ENCODE measurements around the gene CENPU. TPM values are rescaled to one million over a fixed set of nuclear protein-coding genes. Genes with fewer than 3 reads are reported as not detected.

CENPU gene
- polyA plus RNA-seq, 1 donor from 2014 or later, result 13.0 TPM

DNA sequence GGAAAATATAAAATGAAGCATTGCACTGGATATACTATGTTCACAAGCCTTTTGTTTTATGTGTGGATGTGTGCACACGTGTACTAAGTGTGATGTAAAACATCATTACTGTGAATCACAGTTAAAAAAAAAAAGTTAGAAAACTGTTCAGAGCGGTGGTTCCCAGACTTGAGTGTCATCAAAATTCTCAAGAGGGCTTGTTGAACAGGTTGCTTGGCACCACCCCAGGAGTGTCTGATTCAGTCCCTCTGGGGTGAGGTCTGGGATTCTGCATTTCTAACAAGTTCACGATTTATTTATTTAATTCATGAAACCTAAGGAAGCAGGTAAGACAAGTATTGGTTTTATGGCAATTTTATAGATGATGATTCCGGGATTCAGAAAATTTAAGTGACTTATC lies 1.8 kb downstream of the CENPU start:
- no peak overlapping the region for H2AFZ ChIP-seq (ENCODE audit: low read depth, low read length)
- no peak overlapping the region for H3K4me2 ChIP-seq (ENCODE audit: low read length)
- no peak overlapping the region for H3K27ac ChIP-seq (ENCODE audit: low read length)
- H3K79me2 ChIP-seq (replicated peaks; ENCODE audit: insufficient read depth, low read length), result peaks cover 20% of the 10 kb centered on the region
- no peaks in the 10 kb centered on the region for H3K36me3 ChIP-seq (ENCODE audit: insufficient read depth, low read length)
- no peak overlapping the region for H3K4me3 ChIP-seq (ENCODE audit: low read length)
- no peaks in the 10 kb centered on the region for H4K20me1 ChIP-seq (ENCODE audit: insufficient read depth)
- H3F3A ChIP-seq (ENCODE audit: insufficient read depth, low read length, poor library complexity, severe bottlenecking), result no peaks in the 10 kb centered on the region
- no peak for TF ChIP-seq POLR2AphosphoS5 (IDR thresholded peaks at IDR 0.05)
- TF ChIP-seq, protein P1, sequence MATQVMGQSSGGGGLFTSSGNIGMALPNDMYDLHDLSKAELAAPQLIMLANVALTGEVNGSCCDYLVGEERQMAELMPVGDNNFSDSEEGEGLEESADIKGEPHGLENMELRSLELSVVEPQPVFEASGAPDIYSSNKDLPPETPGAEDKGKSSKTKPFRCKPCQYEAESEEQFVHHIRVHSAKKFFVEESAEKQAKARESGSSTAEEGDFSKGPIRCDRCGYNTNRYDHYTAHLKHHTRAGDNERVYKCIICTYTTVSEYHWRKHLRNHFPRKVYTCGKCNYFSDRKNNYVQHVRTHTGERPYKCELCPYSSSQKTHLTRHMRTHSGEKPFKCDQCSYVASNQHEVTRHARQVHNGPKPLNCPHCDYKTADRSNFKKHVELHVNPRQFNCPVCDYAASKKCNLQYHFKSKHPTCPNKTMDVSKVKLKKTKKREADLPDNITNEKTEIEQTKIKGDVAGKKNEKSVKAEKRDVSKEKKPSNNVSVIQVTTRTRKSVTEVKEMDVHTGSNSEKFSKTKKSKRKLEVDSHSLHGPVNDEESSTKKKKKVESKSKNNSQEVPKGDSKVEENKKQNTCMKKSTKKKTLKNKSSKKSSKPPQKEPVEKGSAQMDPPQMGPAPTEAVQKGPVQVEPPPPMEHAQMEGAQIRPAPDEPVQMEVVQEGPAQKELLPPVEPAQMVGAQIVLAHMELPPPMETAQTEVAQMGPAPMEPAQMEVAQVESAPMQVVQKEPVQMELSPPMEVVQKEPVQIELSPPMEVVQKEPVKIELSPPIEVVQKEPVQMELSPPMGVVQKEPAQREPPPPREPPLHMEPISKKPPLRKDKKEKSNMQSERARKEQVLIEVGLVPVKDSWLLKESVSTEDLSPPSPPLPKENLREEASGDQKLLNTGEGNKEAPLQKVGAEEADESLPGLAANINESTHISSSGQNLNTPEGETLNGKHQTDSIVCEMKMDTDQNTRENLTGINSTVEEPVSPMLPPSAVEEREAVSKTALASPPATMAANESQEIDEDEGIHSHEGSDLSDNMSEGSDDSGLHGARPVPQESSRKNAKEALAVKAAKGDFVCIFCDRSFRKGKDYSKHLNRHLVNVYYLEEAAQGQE (IDR thresholded peaks at IDR 0.05; ENCODE audit: borderline replicate concordance), result no peak
- no peak for TF ChIP-seq EP300 (conservative IDR thresholded peaks at IDR 0.05; ENCODE audit: poor library complexity, severe bottlenecking)
- no peak for TF ChIP-seq MXI1 (conservative IDR thresholded peaks at IDR 0.05; ENCODE audit: poor library complexity, severe bottlenecking)
- no peak for TF ChIP-seq SMC3 (conservative IDR thresholded peaks at IDR 0.05; ENCODE audit: poor library complexity)
- no peak for TF ChIP-seq TAF1 (IDR thresholded peaks at IDR 0.05; ENCODE audit: low read depth)
- TF ChIP-seq, protein P2, sequence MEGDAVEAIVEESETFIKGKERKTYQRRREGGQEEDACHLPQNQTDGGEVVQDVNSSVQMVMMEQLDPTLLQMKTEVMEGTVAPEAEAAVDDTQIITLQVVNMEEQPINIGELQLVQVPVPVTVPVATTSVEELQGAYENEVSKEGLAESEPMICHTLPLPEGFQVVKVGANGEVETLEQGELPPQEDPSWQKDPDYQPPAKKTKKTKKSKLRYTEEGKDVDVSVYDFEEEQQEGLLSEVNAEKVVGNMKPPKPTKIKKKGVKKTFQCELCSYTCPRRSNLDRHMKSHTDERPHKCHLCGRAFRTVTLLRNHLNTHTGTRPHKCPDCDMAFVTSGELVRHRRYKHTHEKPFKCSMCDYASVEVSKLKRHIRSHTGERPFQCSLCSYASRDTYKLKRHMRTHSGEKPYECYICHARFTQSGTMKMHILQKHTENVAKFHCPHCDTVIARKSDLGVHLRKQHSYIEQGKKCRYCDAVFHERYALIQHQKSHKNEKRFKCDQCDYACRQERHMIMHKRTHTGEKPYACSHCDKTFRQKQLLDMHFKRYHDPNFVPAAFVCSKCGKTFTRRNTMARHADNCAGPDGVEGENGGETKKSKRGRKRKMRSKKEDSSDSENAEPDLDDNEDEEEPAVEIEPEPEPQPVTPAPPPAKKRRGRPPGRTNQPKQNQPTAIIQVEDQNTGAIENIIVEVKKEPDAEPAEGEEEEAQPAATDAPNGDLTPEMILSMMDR (IDR thresholded peaks at IDR 0.05; ENCODE audit: poor library complexity, severe bottlenecking), result no peak
- no peak for TF ChIP-seq EZH2 (IDR thresholded peaks at IDR 0.05; ENCODE audit: borderline replicate concordance, insufficient read depth, low read length, poor library complexity, severe bottlenecking)
- no peak for TF ChIP-seq RAD21 (conservative IDR thresholded peaks at IDR 0.05)
- H3K9me3 ChIP-seq (ENCODE audit: low read length), result no peaks in the 10 kb centered on the region
- H3K27me3 ChIP-seq (ENCODE audit: insufficient read depth, low read depth, low read length), result no peaks in the 10 kb centered on the region
- no peak overlapping the region for H3K9ac ChIP-seq (ENCODE audit: low read length)
- H3K9me2 ChIP-seq (ENCODE audit: insufficient read depth, low read length), result no peaks in the 10 kb centered on the region

DNA sequence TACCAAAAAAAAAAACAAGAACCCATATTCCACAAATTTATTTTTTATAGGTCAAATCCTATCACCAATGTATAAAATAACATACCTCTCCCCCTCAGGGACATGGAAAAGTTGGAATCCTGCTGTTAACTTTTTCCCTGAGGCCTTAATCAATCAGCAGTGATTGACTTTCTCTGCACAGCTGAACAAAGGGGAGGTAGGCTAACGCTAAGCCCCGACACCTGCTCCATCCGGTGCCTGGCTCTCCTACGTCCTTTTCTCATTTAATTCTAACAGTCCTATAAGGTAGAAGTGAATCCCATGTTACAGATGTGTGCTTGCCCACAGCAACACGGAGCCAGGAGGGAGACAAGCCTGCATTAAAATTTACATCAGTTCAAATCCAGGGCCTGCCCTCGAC lies 2.8 kb downstream of the CENPU start:
- no peaks in the 10 kb centered on the region for H3K27me3 ChIP-seq (ENCODE audit: insufficient read depth, low read depth, low read length)
- H3K36me3 ChIP-seq (ENCODE audit: insufficient read depth, low read length), result no peaks in the 10 kb centered on the region
- no peak overlapping the region for H3K4me2 ChIP-seq (ENCODE audit: low read length)
- TF ChIP-seq SMC3 (conservative IDR thresholded peaks at IDR 0.05; ENCODE audit: poor library complexity), result no peak
- TF ChIP-seq RAD21 (conservative IDR thresholded peaks at IDR 0.05), result no peak
- no peaks in the 10 kb centered on the region for H4K20me1 ChIP-seq (ENCODE audit: insufficient read depth)
- H3K9ac ChIP-seq (ENCODE audit: low read length), result no peak overlapping the region
- no peak overlapping the region for H3K27ac ChIP-seq (ENCODE audit: low read length)
- no peaks in the 10 kb centered on the region for H3F3A ChIP-seq (ENCODE audit: insufficient read depth, low read length, poor library complexity, severe bottlenecking)
- H2AFZ ChIP-seq (ENCODE audit: low read depth, low read length), result no peak overlapping the region
- no peak overlapping the region for H3K4me3 ChIP-seq (ENCODE audit: low read length)
- H3K79me2 ChIP-seq (replicated peaks; ENCODE audit: insufficient read depth, low read length), result peaks cover 20% of the 10 kb centered on the region
- H3K9me3 ChIP-seq (ENCODE audit: low read length), result no peaks in the 10 kb centered on the region
- no peaks in the 10 kb centered on the region for H3K9me2 ChIP-seq (ENCODE audit: insufficient read depth, low read length)

DNA sequence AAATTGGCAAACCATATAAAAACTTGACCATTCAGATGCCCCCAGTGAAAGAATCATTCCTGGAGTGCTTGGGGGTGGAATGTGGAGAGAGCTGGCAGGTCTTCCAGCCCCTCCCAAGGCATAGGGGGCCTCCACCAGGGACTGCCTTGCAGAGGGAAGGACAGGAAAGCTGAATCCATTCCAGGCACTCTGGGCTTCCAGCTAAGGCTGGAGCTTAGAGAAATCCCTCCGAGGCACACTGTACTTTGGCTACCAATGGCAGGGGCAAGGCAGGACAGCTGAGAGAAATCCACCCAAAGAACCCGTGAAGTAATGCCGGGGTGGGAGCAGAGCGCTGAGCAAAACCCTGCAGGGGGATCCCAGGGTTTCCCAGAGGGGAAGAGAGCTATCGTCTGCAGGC lies 4.0 kb downstream of the CENPU start:
- Histone ChIP-seq H3K9me3 (ENCODE audit: low read length) (no peaks in the 10 kb centered on the region), H3F3A (ENCODE audit: insufficient read depth, low read length, poor library complexity, severe bottlenecking) (no peaks in the 10 kb centered on the region), H3K36me3 (ENCODE audit: insufficient read depth, low read length) (no peaks in the 10 kb centered on the region), H3K4me3 (ENCODE audit: low read length) (no peak overlapping the region), H3K79me2 (replicated peaks; ENCODE audit: insufficient read depth, low read length) (peaks cover 20% of the 10 kb centered on the region), H4K20me1 (ENCODE audit: insufficient read depth) (no peaks in the 10 kb centered on the region), H3K9ac (ENCODE audit: low read length) (no peak overlapping the region), H3K4me2 (ENCODE audit: low read length) (no peak overlapping the region), H3K9me2 (ENCODE audit: insufficient read depth, low read length) (no peaks in the 10 kb centered on the region), H3K27me3 (ENCODE audit: insufficient read depth, low read depth, low read length) (no peaks in the 10 kb centered on the region), H3K27ac (ENCODE audit: low read length) (no peak overlapping the region), H2AFZ (ENCODE audit: low read depth, low read length) (no peak overlapping the region)
- no peak for TF ChIP-seq SMC3 (conservative IDR thresholded peaks at IDR 0.05; ENCODE audit: poor library complexity)
- TF ChIP-seq, protein P1 (IDR thresholded peaks at IDR 0.05; ENCODE audit: borderline replicate concordance), result no peak
